ENCODE measurements around the gene MYCBP. TPM values are rescaled to one million over a fixed set of nuclear protein-coding genes. Genes with fewer than 3 reads are reported as not detected.

Gene MYCBP
- total RNA-seq, 4 donors from 2014 or later, result 17.4 to 22.5 (median 21.2) TPM

GRCh38 chr1:38814444-38814983, 58.6 kb downstream of the MYCBP start:
- Histone ChIP-seq H3K4me3 (no peak overlapping the region), H3K27ac (replicated peaks in 1 of 4) (no peak overlapping the region), H3K4me1 (peaks cover 10 to 19% (median 18%) of the 10 kb centered on the region in 4 donors), H3K36me3 (no peaks in the 10 kb centered on the region), H3K9me3 (peaks cover 0 to 5% (median 0%) of the 10 kb centered on the region in 4 donors), H3K27me3 (peaks cover 7 to 98% (median 38%) of the 10 kb centered on the region in 4 donors)
- 52% methylated on average over 7 of the region's 7 CpGs for WGBS
- intact Hi-C loops (cut with DNase I), result loop anchor here (10.0 kb wide), 1 partner anchor 210 kb away; no protein-coding TSS in a partner anchor
- no peak for DNase-seq (ENCODE audit: extremely low spot score)
- no peak for TF ChIP-seq POLR2AphosphoS5 (IDR thresholded peaks at IDR 0.05)
- TF ChIP-seq, protein P1, sequence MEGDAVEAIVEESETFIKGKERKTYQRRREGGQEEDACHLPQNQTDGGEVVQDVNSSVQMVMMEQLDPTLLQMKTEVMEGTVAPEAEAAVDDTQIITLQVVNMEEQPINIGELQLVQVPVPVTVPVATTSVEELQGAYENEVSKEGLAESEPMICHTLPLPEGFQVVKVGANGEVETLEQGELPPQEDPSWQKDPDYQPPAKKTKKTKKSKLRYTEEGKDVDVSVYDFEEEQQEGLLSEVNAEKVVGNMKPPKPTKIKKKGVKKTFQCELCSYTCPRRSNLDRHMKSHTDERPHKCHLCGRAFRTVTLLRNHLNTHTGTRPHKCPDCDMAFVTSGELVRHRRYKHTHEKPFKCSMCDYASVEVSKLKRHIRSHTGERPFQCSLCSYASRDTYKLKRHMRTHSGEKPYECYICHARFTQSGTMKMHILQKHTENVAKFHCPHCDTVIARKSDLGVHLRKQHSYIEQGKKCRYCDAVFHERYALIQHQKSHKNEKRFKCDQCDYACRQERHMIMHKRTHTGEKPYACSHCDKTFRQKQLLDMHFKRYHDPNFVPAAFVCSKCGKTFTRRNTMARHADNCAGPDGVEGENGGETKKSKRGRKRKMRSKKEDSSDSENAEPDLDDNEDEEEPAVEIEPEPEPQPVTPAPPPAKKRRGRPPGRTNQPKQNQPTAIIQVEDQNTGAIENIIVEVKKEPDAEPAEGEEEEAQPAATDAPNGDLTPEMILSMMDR (IDR thresholded peaks at IDR 0.05), result no peak
- TF ChIP-seq EP300 (IDR thresholded peaks at IDR 0.05), result no peak
- TF ChIP-seq POLR2A (IDR thresholded peaks at IDR 0.05; ENCODE audit: low read depth), result no peak

GRCh38 chr1:38812981-38813380, 60.2 kb downstream of the MYCBP start:
- H3K36me3 ChIP-seq, result no peaks in the 10 kb centered on the region
- H3K4me1 ChIP-seq, result peaks cover 3 to 10% (median 8%) of the 10 kb centered on the region in 4 donors
- WGBS, result 62% methylated on average over 5 of the region's 5 CpGs
- H3K9me3 ChIP-seq, result peaks cover 0 to 5% (median 0%) of the 10 kb centered on the region in 4 donors
- no peak overlapping the region for H3K4me3 ChIP-seq
- intact Hi-C loops (cut with DNase I), result loop anchor here (10.0 kb wide), 1 partner anchor 208 kb away; no protein-coding TSS in a partner anchor
- H3K27me3 ChIP-seq, result peaks cover 4 to 98% (median 25%) of the 10 kb centered on the region in 4 donors
- DNase-seq (ENCODE audit: extremely low spot score), result no peak
- no peak overlapping the region for H3K27ac ChIP-seq (replicated peaks in 1 of 4)
- no peak for TF ChIP-seq EP300 (IDR thresholded peaks at IDR 0.05)
- no peak for TF ChIP-seq POLR2A (IDR thresholded peaks at IDR 0.05; ENCODE audit: low read depth)
- TF ChIP-seq, protein P1 (IDR thresholded peaks at IDR 0.05), result no peak
- no peak for TF ChIP-seq POLR2AphosphoS5 (IDR thresholded peaks at IDR 0.05)

Small RNAs within 50 kb of the gene (small RNA-seq; reads per million reads assigned to genes)
- gene GJA9-MYCBP, result 0 reads per million in 3 donors

Other genes with a start within 250 kb of the MYCBP start
- gene RRAGC, start 13.6 kb downstream of the MYCBP start, total RNA-seq, result 10 to 100 TPM; 18.3 to 26.3 (median 22.4) TPM
- gene GJA9, start 8.2 kb upstream of the MYCBP start, total RNA-seq, result not detected
- gene RHBDL2, start 68.5 kb upstream of the MYCBP start, total RNA-seq, result not detected
- gene AKIRIN1, start 117.9 kb upstream of the MYCBP start, total RNA-seq, result 10 to 100 TPM; 59.0 to 93.1 (median 69.2) TPM
- 100 to 1,000 TPM; 274 to 655 (median 373) TPM for gene NDUFS5, start 153.0 kb upstream of the MYCBP start, total RNA-seq